ENCODE data around the gene OBSCN.

- TF ChIP-seq CTCF (IDR thresholded peaks at IDR 0.05) (no peak), POLR2A (IDR thresholded peaks at IDR 0.05) (no peak), POLR2AphosphoS5 (IDR thresholded peaks at IDR 0.05) (no peak)
Observed at GRCh38 chr1:228280961-228281591, 73.2 kb downstream of the OBSCN start.

Data from prostate gland (tissue), 2 donors.